ENCODE measurements around the gene KCNQ1OT1. TPM values are rescaled to one million over a fixed set of nuclear protein-coding genes. Genes with fewer than 3 reads are reported as not detected.

The KCNQ1OT1 gene
- total and polyA plus RNA-seq, 8 donors: under 0.01 to 15.1 (median 2.3) TPM

DNA sequence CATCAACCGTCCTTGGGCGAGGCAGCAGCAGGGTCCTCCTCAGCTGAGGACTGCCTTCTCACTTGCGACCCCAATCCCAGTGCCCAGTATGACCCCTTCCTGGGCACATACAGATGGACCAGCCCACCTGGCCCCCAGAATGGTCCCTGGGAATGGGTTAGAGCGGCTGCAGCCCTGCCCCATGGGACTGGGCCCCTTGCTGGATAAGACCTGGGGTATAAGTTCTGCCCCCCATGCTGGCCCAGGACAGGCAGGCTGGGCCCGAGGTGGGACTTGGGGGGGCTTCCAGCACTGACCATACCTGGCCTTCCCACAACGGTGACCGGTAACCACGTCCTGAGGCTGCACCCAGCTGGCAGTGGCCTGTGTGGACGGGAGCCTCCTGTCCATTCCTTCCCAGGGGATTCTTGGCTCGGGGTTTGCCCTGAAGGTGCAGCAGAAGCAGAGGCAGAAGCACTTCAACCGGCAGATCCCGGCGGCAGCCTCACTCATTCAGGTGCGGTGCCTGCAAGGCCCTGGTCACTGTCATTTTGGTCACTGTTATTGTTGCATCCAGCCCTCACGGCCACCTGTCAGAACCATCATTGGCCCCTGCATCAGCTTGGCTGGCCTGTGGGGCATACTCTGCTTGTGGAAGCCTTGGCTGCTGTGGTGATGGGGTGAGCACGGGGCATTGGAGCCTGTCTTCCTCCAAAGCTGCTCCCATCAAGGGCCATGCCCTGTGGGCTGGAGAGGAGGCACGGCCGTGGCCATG, 114.8 kb downstream of the KCNQ1OT1 start:
- peak; percentile 1 to 24 for DNase-seq
- 85 to 96% (median 93%) methylated on average over 10 to 18 of the region's 18 CpGs for WGBS, 5 donors
- Histone ChIP-seq H3K4me1 (no peaks in the 10 kb centered on the region), H3K9me3 (no peaks in the 10 kb centered on the region), H3K4me3 (no peak overlapping the region), H3K27me3 (no peaks in the 10 kb centered on the region), H3K27ac (no peak overlapping the region), H3K36me3 (peaks cover 0 to 41% (median 29%) of the 10 kb centered on the region in 4 donors)
- intact Hi-C loops (cut with DNase I; ENCODE audit: low total_unique reads): no loop called here
- TF ChIP-seq POLR2AphosphoS5 (IDR thresholded peaks at IDR 0.05) (no peak), EP300 (IDR thresholded peaks at IDR 0.05) (no peak), POLR2A (IDR thresholded peaks at IDR 0.05) (no peak)
- TF ChIP-seq, protein P1, sequence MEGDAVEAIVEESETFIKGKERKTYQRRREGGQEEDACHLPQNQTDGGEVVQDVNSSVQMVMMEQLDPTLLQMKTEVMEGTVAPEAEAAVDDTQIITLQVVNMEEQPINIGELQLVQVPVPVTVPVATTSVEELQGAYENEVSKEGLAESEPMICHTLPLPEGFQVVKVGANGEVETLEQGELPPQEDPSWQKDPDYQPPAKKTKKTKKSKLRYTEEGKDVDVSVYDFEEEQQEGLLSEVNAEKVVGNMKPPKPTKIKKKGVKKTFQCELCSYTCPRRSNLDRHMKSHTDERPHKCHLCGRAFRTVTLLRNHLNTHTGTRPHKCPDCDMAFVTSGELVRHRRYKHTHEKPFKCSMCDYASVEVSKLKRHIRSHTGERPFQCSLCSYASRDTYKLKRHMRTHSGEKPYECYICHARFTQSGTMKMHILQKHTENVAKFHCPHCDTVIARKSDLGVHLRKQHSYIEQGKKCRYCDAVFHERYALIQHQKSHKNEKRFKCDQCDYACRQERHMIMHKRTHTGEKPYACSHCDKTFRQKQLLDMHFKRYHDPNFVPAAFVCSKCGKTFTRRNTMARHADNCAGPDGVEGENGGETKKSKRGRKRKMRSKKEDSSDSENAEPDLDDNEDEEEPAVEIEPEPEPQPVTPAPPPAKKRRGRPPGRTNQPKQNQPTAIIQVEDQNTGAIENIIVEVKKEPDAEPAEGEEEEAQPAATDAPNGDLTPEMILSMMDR (IDR thresholded peaks at IDR 0.05): no peak

DNA sequence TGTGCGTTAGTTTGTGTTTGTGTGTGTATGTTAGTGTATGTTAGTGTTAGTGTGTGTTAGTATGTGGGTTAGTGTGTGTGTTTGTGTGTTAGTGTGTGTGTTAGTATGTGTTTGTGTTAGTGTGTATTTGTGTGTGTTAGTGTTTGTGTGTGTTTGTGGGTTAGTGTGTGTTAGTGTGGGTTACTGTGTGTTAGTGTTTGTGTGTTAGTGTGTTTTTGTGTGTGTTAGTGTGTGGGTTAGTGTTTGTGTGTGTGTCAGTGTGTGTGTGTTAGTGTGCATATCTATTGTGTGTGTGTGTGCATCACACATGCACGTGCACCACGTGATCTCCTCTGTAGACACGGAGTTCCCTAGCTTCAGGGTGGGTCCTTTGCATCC, 115.4 kb downstream of the KCNQ1OT1 start:
- H3K27ac ChIP-seq: no peak overlapping the region
- no peak overlapping the region for H3K4me3 ChIP-seq
- WGBS, 5 donors: 70 to 96% (median 91%) methylated on average over 4 of the region's 4 CpGs
- TF ChIP-seq POLR2A (IDR thresholded peaks at IDR 0.05): peak in 1 of 4 donors; percentile 8
- TF ChIP-seq EP300 (IDR thresholded peaks at IDR 0.05): no peak
- no peak for TF ChIP-seq POLR2AphosphoS5 (IDR thresholded peaks at IDR 0.05)
- H3K4me1 ChIP-seq: no peaks in the 10 kb centered on the region
- H3K36me3 ChIP-seq: peaks cover 0 to 35% (median 24%) of the 10 kb centered on the region in 4 donors
- no peak for DNase-seq
- H3K9me3 ChIP-seq: no peaks in the 10 kb centered on the region
- intact Hi-C loops (cut with DNase I; ENCODE audit: low total_unique reads): no loop called here
- H3K27me3 ChIP-seq: no peaks in the 10 kb centered on the region

DNA sequence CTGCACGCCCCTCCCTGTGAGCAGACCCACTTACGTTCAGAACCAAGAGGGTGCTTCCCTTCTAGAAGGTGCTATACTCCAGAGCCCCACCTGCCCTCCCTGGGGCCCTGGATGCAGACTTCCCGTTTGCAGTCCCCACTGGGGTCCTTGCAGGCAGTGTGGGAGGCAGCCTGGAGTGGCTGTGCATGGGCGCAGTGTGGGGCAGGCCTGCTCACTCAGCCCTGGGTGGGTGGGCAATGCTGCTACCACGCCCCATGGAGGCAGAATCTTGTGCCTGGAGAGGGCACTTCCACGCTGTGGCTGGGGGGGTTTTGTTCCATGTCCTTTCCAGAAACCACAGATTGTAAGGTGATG, 116.2 kb downstream of the KCNQ1OT1 start:
- Histone ChIP-seq H3K27ac (no peak overlapping the region), H3K9me3 (no peaks in the 10 kb centered on the region), H3K36me3 (peaks cover 0 to 27% (median 15%) of the 10 kb centered on the region in 4 donors), H3K4me3 (no peak overlapping the region), H3K4me1 (peaks cover 0 to 2% (median under 1%) of the 10 kb centered on the region in 4 donors), H3K27me3 (no peaks in the 10 kb centered on the region)
- 93 to 98% (median 93%) methylated on average over 6 of the region's 6 CpGs for WGBS, 5 donors
- TF ChIP-seq POLR2A (IDR thresholded peaks at IDR 0.05) (no peak), EP300 (IDR thresholded peaks at IDR 0.05) (no peak)
- peak; percentile 1 to 18 for DNase-seq
- intact Hi-C loops (cut with DNase I; ENCODE audit: low total_unique reads): no loop called here

DNA sequence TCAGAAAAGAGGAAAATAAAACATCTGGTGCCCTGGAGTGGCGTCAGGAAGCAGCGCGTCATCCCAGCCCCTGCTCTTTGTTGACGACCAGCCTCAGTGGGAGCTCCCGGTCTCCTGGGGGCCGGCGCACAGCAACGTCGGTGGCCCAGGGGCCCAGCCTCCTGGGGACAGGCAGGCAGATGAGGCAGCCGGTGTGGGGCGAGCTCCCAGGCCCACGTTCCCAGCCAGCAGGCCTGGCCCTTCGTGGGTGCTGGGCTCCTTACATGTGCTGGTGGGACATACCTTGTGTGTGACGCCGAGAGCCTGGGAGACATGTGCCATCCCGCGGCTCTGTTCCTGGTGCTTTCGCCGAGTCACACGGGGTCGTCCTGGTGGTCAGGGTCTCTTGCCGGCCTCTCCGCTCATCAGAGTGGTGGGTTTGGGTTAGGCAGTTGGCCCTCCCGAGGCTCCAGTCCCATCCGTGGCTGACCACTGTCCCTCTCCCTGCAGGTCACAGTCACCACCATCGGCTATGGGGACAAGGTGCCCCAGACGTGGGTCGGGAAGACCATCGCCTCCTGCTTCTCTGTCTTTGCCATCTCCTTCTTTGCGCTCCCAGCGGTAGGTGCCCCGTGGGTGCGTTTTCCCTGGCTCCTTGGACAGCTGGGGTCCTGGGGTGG, 116.7 kb downstream of the KCNQ1OT1 start:
- no peak for TF ChIP-seq POLR2AphosphoS5 (IDR thresholded peaks at IDR 0.05)
- no peak for TF ChIP-seq POLR2A (IDR thresholded peaks at IDR 0.05)
- TF ChIP-seq, protein P1 (IDR thresholded peaks at IDR 0.05): no peak
- no peak for TF ChIP-seq EP300 (IDR thresholded peaks at IDR 0.05)
- peak in 1 of 2 donors; percentile 24 for DNase-seq
- WGBS, 5 donors: 82 to 91% (median 89%) methylated on average over 25 to 33 of the region's 33 CpGs

DNA sequence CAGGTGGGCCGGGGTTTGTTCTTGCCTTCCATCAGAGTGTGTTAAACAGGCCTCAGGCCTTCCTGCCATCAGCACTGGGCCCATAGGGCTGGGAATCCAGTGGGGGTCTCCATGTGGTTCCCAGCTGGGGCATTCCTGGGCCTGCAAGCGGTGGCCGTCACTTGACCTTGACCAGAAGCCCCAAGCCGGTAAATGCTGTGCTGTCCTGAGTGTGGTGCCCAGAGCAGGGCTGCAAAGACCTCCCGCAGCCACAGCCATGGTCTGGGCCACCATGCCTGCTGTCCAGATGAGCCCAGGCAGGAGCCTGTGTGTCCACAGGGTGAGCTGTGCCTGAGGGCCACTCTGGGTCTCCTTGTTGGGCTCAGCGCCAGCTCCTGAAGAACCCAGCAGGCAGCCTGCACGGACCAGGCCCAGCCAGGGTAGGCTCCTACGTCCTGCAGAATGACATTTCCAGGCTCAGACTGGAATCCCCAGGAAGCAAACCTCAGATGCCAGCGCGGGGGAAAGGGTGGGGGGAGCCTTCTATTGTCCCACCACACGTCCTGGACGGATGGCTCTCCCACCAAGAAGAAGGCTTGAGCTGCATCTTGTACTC, 117.3 kb downstream of the KCNQ1OT1 start:
- H3K4me3 ChIP-seq: no peak overlapping the region
- H3K9me3 ChIP-seq: no peaks in the 10 kb centered on the region
- no peaks in the 10 kb centered on the region for H3K27me3 ChIP-seq
- no peak overlapping the region for H3K27ac ChIP-seq
- DNase-seq: peak; percentile 25 to 50
- TF ChIP-seq POLR2A (IDR thresholded peaks at IDR 0.05) (no peak), EP300 (IDR thresholded peaks at IDR 0.05) (no peak), POLR2AphosphoS5 (IDR thresholded peaks at IDR 0.05) (no peak)
- TF ChIP-seq, protein P1 (IDR thresholded peaks at IDR 0.05): no peak
- H3K36me3 ChIP-seq: peaks cover 0 to 18% (median 8%) of the 10 kb centered on the region in 4 donors
- intact Hi-C loops (cut with DNase I; ENCODE audit: low total_unique reads): no loop called here
- peaks cover 6 to 13% (median 12%) of the 10 kb centered on the region in 4 donors for H3K4me1 ChIP-seq
- 80 to 95% (median 84%) methylated on average over 6 to 12 of the region's 12 CpGs for WGBS, 5 donors

More for the DNA sequence above, 116.7 kb downstream of the KCNQ1OT1 start:
- no peak overlapping the region for H3K4me3 ChIP-seq
- no peaks in the 10 kb centered on the region for H3K9me3 ChIP-seq
- no peaks in the 10 kb centered on the region for H3K27me3 ChIP-seq
- intact Hi-C loops (cut with DNase I; ENCODE audit: low total_unique reads): no loop called here
- peaks cover 0 to 22% (median 11%) of the 10 kb centered on the region in 4 donors for H3K36me3 ChIP-seq
- no peak overlapping the region for H3K27ac ChIP-seq
- H3K4me1 ChIP-seq: peaks cover 0 to 7% (median 6%) of the 10 kb centered on the region in 4 donors
